PC-3 (cell line): ENCODE measurements around the gene CYB5R3. TPM values are rescaled to one million over a fixed set of nuclear protein-coding genes. Genes with fewer than 3 reads are reported as not detected.

ENCODE experiments used
- ATAC-seq: fragments of 200-7000 bp; cut with Tn5 transposase; 2 replicates; pipeline ENCODE4 v1.9.1; 2020; ENCODE audit warnings: mild to moderate bottlenecking, moderate library complexity
- BruUV-seq: library from RNA; stranded (reverse); fragments of 400-500 nt; replicated peaks from 2 replicates; lab custom pipeline; 2021; lab: Mats Ljungman, UMichigan
- CTCF ChIA-PET: fragments of 300-600 bp; sonication (Branson Sonifier 250); formaldehyde crosslinking; loops from one replicate; lab custom pipeline; 2022; ENCODE audit warnings: antibody characterized with exemption; lab: Charles Lee
- POLR2A ChIA-PET: fragments of 300-600 bp; sonication (Branson Sonifier 250); formaldehyde crosslinking; loops from one replicate; lab custom pipeline; 2022; ENCODE audit warnings: antibody characterized with exemption; ENCODE audit not compliant: unreplicated experiment; lab: Charles Lee
- DNase-seq: peaks from one replicate; pipeline ENCODE4 v3.0.0-alpha.2; 2015
- H2AFZ ChIP-seq: fragments of 300-600 bp; sonication (generic); 2 replicates; pipeline ENCODE4 v1.6.0; 2016; ENCODE audit warnings: antibody characterized with exemption, low read length
- H3F3A ChIP-seq: fragments of 300-600 bp; sonication (generic); one replicate; pipeline ENCODE4 v1.6.0; 2017; ENCODE audit warnings: antibody characterized with exemption, low read length, control low read depth, mild to moderate bottlenecking; ENCODE audit not compliant: unreplicated experiment
- H3K27ac ChIP-seq: fragments of 300-600 bp; sonication (generic); 2 replicates; pipeline ENCODE4 v1.5.1; 2016; ENCODE audit warnings: mild to moderate bottlenecking, low read length
- H3K27me3 ChIP-seq: fragments of 300-600 bp; sonication (generic); 2 replicates; pipeline ENCODE4 v1.6.1; 2016; ENCODE audit warnings: low read length, mixed read lengths
- H3K36me3 ChIP-seq: fragments of 300-600 bp; sonication (generic); 2 replicates; pipeline ENCODE4 v1.6.1; 2016; ENCODE audit warnings: low read depth, mixed run types, low read length, mixed read lengths
- H3K4me1 ChIP-seq: fragments of 300-600 bp; sonication (generic); 2 replicates; pipeline ENCODE4 v1.5.1; 2016; ENCODE audit warnings: low read length; ENCODE audit not compliant: insufficient read depth
- H3K4me2 ChIP-seq: fragments of 300-600 bp; sonication (generic); 2 replicates; pipeline ENCODE4 v1.6.0; 2016; ENCODE audit warnings: low read length
- H3K4me3 ChIP-seq: fragments of 300-600 bp; sonication (generic); 2 replicates; pipeline ENCODE4 v1.5.1; 2016; ENCODE audit warnings: mild to moderate bottlenecking, low read length, mixed read lengths
- H3K79me2 ChIP-seq: fragments of 300-600 bp; sonication (generic); 2 replicates; pipeline ENCODE4 v1.6.1; 2017; ENCODE audit warnings: low read length, mixed read lengths
- H3K9ac ChIP-seq: fragments of 300-600 bp; sonication (generic); 2 replicates; pipeline ENCODE4 v1.6.0; 2016; ENCODE audit warnings: mild to moderate bottlenecking, low read length
- H3K9me2 ChIP-seq: fragments of 300-600 bp; sonication (generic); replicated peaks from 2 replicates; pipeline ENCODE4 v1.6.1; 2016; ENCODE audit warnings: mixed run types, low read length, mixed read lengths
- H3K9me3 ChIP-seq: fragments of 300-600 bp; sonication (generic); 2 replicates; pipeline ENCODE4 v1.6.1; 2016; ENCODE audit warnings: low read length, mixed read lengths
- H4K20me1 ChIP-seq: fragments of 300-600 bp; sonication (generic); 2 replicates; pipeline ENCODE4 v1.6.1; 2016; ENCODE audit warnings: low read length, mixed read lengths
- EZH2 ChIP-seq: fragments of 300-600 bp; sonication (generic); IDR thresholded peaks from one replicate; pipeline ENCODE4 v1.6.1; 2017; ENCODE audit warnings: antibody characterized with exemption, mild to moderate bottlenecking, low read length; ENCODE audit not compliant: unreplicated experiment
- EZH2phosphoT487 ChIP-seq: fragments of 300-600 bp; sonication (generic); IDR thresholded peaks from 2 replicates; pipeline ENCODE4 v1.6.1; 2018; ENCODE audit warnings: mild to moderate bottlenecking, antibody characterized with exemption, low read length, borderline replicate concordance
- intact Hi-C: fragments of 100-400 bp; cut with micrococcal nuclease; formaldehyde crosslinking; loops from 2 replicates; pipeline ENCODE4 v1.9.0; 2023
- total RNA-seq: library from RNA; depleted of rRNA; stranded (reverse); fragments of >200 nt; gene quantifications from 2 replicates; pipeline ENCODE4 v1.2.3, GENCODE V29; 2014
- TF ChIP-seq, protein P1 (sequence below): fragments of 300-600 bp; sonication (generic); conservative IDR thresholded peaks from 2 replicates; pipeline ENCODE4 v1.5.1; 2017; ENCODE audit warnings: antibody characterized with exemption, low read depth, mild to moderate bottlenecking, low read length

The CYB5R3 gene
- total RNA-seq, 1 experiment from 2014 or later, result 73.3 TPM

DNA sequence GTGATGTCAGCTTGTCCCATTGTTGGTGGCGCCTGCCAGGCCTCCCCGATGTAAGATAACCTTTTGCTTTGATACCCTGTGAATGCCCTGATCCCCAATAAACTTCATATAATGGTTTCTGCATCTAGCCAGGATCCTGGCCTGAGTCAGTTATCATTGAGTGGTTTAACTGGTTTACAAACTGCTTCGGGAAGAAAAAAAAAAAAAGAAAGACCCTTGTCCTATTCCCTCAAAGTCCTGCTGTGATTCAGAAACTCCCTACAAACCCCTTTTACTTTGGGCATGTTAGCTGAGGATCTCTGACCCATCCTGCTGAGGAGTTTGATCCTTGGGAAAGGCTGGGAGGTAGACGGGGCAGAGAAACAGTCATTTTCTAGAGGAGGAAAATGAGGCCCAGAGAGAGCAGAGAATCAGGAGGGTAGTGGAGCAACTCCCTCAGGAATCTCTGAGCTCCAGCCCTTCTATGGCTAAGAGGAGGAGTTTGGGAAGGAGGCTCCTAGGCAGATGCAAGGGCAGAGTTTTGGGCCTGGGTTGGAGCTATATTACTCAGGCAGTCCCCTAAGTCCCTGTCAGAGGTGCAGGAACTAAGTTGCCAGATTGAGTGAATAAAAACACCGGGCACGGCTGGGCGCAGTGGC lies 5.4 kb upstream of the CYB5R3 start:
- no peaks in the 10 kb centered on the region for H3K9me2 ChIP-seq
- CTCF ChIA-PET, result no interaction called here
- H3K4me3 ChIP-seq, result no peak overlapping the region
- TF ChIP-seq EZH2 (no peak), EZH2phosphoT487 (no peak)
- TF ChIP-seq, protein P1, sequence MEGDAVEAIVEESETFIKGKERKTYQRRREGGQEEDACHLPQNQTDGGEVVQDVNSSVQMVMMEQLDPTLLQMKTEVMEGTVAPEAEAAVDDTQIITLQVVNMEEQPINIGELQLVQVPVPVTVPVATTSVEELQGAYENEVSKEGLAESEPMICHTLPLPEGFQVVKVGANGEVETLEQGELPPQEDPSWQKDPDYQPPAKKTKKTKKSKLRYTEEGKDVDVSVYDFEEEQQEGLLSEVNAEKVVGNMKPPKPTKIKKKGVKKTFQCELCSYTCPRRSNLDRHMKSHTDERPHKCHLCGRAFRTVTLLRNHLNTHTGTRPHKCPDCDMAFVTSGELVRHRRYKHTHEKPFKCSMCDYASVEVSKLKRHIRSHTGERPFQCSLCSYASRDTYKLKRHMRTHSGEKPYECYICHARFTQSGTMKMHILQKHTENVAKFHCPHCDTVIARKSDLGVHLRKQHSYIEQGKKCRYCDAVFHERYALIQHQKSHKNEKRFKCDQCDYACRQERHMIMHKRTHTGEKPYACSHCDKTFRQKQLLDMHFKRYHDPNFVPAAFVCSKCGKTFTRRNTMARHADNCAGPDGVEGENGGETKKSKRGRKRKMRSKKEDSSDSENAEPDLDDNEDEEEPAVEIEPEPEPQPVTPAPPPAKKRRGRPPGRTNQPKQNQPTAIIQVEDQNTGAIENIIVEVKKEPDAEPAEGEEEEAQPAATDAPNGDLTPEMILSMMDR, result no peak
- BruUV-seq, result no TSS peak
- no peaks in the 10 kb centered on the region for H3K4me1 ChIP-seq
- no peaks in the 10 kb centered on the region for H4K20me1 ChIP-seq
- H3K36me3 ChIP-seq, result no peaks in the 10 kb centered on the region
- POLR2A ChIA-PET, result no interaction called here
- H3K27me3 ChIP-seq, result no peaks in the 10 kb centered on the region
- no peaks in the 10 kb centered on the region for H3K79me2 ChIP-seq
- ATAC-seq (no peak), DNase-seq (no peak)
- no peak overlapping the region for H3K9ac ChIP-seq
- intact Hi-C loops, result no loop called here
- H3K9me3 ChIP-seq, result no peaks in the 10 kb centered on the region
- no peak overlapping the region for H3K27ac ChIP-seq
- H2AFZ ChIP-seq, result no peak overlapping the region
- H3F3A ChIP-seq, result no peaks in the 10 kb centered on the region
- no peak overlapping the region for H3K4me2 ChIP-seq

DNA sequence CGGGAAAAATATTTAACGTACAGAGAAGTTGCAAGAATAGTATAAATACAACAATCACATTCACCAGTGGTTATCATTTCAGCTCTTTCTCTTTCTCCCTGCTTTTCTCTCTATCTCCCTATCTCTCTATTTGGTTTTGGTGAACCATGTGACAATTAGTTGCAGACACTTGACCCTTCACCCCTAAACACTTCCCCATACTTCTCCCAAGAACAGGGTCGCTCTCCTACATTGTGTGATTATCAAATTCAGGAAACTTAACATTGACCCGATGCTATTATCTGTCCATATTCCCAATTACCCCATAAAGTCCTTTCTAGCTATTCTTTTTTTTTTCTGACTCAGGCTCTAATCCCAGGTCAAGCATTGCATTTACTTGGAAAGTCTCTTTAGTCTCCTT lies 4.8 kb upstream of the CYB5R3 start:
- H4K20me1 ChIP-seq, result no peaks in the 10 kb centered on the region
- no peaks in the 10 kb centered on the region for H3K9me3 ChIP-seq
- DNase-seq, result no peak
- H3K4me3 ChIP-seq, result no peak overlapping the region
- no peak for ATAC-seq
- no peaks in the 10 kb centered on the region for H3K27me3 ChIP-seq
- no peak for TF ChIP-seq EZH2phosphoT487
- no peak for TF ChIP-seq EZH2
- TF ChIP-seq, protein P1, result no peak
- no peak overlapping the region for H3K4me2 ChIP-seq
- H3K79me2 ChIP-seq, result no peaks in the 10 kb centered on the region
- H3K9ac ChIP-seq, result no peak overlapping the region
- H3K27ac ChIP-seq, result no peak overlapping the region
- no TSS peak for BruUV-seq
- intact Hi-C loops, result no loop called here
- H3K36me3 ChIP-seq, result no peaks in the 10 kb centered on the region
- H3K4me1 ChIP-seq, result no peaks in the 10 kb centered on the region
- POLR2A ChIA-PET, result no interaction called here
- H3K9me2 ChIP-seq, result no peaks in the 10 kb centered on the region
- no peaks in the 10 kb centered on the region for H3F3A ChIP-seq
- no peak overlapping the region for H2AFZ ChIP-seq
- CTCF ChIA-PET, result no interaction called here

DNA sequence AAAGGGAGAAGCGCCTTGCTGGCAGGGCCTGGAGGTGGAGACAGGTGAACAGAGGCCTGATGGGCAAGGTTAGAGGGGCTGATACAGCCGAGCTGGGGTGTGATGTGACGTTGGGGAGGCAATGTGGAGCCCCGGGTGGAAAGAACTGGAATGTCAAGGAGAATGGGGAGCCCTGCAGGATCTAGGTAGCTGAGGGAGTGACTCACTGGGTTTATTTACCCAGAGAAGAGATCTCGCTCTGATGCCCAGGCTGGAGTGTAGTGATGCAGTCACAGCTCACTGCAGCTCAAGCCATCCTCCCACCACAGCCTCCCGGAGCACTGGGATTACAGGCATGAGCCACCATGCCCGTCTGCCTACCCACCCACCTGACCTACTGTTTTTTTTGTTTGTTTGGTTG lies 1.9 kb upstream of the CYB5R3 start:
- no TSS peak for BruUV-seq
- H3K27ac ChIP-seq, result no peak overlapping the region
- peak; percentile 27; the same call in 1 of the 2 replicates for ATAC-seq
- intact Hi-C loops, result no loop called here
- H3K27me3 ChIP-seq, result no peaks in the 10 kb centered on the region
- peaks cover 7% of the 10 kb centered on the region; the same call in 1 of the 2 replicates for H4K20me1 ChIP-seq
- H2AFZ ChIP-seq, result no peak overlapping the region
- ChIA-PET CTCF (no interaction called here), POLR2A (no interaction called here)
- no peaks in the 10 kb centered on the region for H3K9me2 ChIP-seq
- no peak overlapping the region for H3K4me3 ChIP-seq
- no peaks in the 10 kb centered on the region for H3F3A ChIP-seq
- peaks cover 9% of the 10 kb centered on the region for H3K4me1 ChIP-seq
- H3K9ac ChIP-seq, result no peak overlapping the region
- no peak overlapping the region for H3K4me2 ChIP-seq
- peak; percentile 50 for DNase-seq
- H3K79me2 ChIP-seq, result peaks cover 28% of the 10 kb centered on the region
- H3K36me3 ChIP-seq, result no peaks in the 10 kb centered on the region
- no peaks in the 10 kb centered on the region for H3K9me3 ChIP-seq
- TF ChIP-seq EZH2, result no peak
- TF ChIP-seq, protein P1, result no peak
